Body of pancreas (tissue), 4 donors: Measurements from ENCODE around the gene TRERF1.

ENCODE experiments used
- POLR2A ChIP-seq, 3 donors: fragments of 450-650 bp; IDR thresholded peaks; one replicate each; pipeline ENCODE4 v1.6.1; 2016; ENCODE audit warnings: antibody characterized with exemption in 3 of 3, mild to moderate bottlenecking in 2 of 3
- TF ChIP-seq, protein P1 (sequence below), 7 experiments: fragments of 450-650 bp in 4 of 7; fragments of 200-600 bp in 3 of 7; sonication (generic) in 3 of 7; IDR thresholded peaks; one replicate each; pipeline ENCODE4 v1.5.1; 2016 to 2019; ENCODE audit warnings: antibody characterized with exemption in 7 of 7

DNA sequence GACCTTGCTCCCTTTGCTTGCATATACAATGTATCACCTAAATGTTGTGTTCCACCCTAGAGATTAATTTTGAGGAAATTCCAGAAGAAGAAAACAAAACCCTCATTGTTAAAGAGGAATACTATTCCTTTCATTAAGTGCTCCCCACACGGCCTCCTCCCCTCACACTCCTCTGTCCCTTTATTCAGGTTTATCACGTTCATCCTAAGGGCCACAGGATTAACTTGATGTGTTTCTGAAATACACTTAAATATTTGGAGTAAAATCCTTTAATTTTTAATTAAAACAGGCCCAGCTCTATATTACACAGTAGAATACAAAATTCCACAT lies 144.6 kb downstream of the TRERF1 start:
- TF ChIP-seq POLR2A (IDR thresholded peaks at IDR 0.05): no peak
- TF ChIP-seq, protein P1, sequence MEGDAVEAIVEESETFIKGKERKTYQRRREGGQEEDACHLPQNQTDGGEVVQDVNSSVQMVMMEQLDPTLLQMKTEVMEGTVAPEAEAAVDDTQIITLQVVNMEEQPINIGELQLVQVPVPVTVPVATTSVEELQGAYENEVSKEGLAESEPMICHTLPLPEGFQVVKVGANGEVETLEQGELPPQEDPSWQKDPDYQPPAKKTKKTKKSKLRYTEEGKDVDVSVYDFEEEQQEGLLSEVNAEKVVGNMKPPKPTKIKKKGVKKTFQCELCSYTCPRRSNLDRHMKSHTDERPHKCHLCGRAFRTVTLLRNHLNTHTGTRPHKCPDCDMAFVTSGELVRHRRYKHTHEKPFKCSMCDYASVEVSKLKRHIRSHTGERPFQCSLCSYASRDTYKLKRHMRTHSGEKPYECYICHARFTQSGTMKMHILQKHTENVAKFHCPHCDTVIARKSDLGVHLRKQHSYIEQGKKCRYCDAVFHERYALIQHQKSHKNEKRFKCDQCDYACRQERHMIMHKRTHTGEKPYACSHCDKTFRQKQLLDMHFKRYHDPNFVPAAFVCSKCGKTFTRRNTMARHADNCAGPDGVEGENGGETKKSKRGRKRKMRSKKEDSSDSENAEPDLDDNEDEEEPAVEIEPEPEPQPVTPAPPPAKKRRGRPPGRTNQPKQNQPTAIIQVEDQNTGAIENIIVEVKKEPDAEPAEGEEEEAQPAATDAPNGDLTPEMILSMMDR (IDR thresholded peaks at IDR 0.05): no peak
